Measurements from ENCODE around the gene ELFN1. TPM values are rescaled to one million over a fixed set of nuclear protein-coding genes. Genes with fewer than 3 reads are reported as not detected.

The ELFN1 gene
- polyA plus RNA-seq, 12 donors = 1.6 to 12.9 (median 4.9) TPM; not detected in 1

DNA sequence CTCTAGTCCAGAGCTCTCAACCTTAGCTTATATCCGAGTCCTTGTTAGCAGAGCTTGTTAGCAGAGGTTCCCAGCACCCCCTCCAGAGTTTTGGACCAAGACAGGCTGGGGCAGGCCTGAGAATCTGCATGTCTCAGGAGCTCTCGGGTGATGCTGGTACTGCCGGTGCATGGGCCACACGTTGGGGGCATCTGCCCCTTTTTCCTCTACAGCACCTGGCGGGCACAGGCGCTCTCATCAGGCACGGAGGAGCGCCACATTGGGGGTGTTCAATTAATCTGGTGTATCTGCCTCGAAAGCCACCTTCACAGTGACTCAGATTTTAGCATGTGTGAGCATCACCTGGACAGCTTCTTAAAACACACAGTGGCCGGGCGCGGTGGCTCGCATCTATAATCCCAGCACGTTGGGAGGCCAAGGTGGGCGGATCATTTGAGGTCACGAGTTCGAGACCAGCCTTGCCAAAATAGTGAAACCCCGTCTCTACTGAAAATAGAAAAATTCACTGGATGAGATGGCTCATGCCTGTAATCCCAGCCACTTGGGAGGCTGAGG is 117.7 kb downstream of the ELFN1 start:
- DNase-seq = no peak

DNA sequence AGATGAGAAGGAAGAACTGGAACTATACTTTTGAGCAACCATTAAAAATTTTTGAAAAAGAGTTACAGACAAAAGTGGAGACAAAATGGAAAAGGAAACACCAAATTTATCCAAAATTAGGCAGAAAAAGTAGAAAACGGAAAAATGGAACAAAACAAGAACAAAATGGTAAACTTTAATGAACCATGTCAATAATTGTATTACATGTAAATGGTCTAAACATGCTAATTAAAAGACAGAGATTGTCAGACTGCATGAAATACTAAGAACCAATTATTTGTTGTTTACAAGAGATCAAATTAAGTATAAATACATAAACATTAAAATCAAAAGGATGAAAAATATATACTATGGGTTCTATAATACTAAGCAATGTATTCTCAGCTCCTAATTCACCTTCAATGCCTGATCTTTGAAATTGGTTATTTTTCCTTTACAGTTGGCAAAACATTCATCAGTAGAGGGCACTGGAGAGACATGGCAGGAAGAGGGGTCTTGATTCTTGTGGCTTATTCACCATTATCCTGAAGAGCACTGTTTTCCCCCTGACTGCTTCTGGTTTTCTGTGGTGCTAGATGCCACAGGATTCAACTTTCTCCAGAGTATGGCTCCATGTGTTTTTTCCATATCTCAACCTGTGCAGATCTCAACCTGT is 124.9 kb downstream of the ELFN1 start:
- DNase-seq = no peak

Other genes with a start within 250 kb of the ELFN1 start
- gene MICALL2, start 210.8 kb upstream of the ELFN1 start, polyA plus RNA-seq (ENCODE audit: insufficient read length in 12 of 12) = 10 to 100 TPM in 1 of 12 donors, 1 to 10 TPM in 10, not detected in 1; 3.9 to 11.7 (median 5.1) TPM
- 10 to 100 TPM in 11 of 12 donors, not detected in 1; 23.9 to 55.2 (median 35.1) TPM for gene INTS1, start 165.9 kb upstream of the ELFN1 start, polyA plus RNA-seq (ENCODE audit: insufficient read length in 12 of 12)
- gene MAFK, start 139.6 kb upstream of the ELFN1 start, polyA plus RNA-seq (ENCODE audit: insufficient read length in 12 of 12) = 10 to 100 TPM in 4 of 12 donors, 1 to 10 TPM in 7, not detected in 1; 6.8 to 21.8 (median 9.0) TPM
- gene TMEM184A, start 114.1 kb upstream of the ELFN1 start, polyA plus RNA-seq (ENCODE audit: insufficient read length in 12 of 12) = 1 to 10 TPM in 8 of 12 donors, under 1 TPM in 3, not detected in 1; 0.32 to 8.0 (median 1.5) TPM
- 10 to 100 TPM in 11 of 12 donors, not detected in 1; 14.0 to 32.8 (median 19.8) TPM for gene PSMG3, start 100.2 kb upstream of the ELFN1 start, polyA plus RNA-seq (ENCODE audit: insufficient read length in 12 of 12)